ENCODE measurements around the gene USP17L26. TPM values are rescaled to one million over a fixed set of nuclear protein-coding genes. Genes with fewer than 3 reads are reported as not detected.
A peak's percentile ranks its signal among the peaks of the same experiment; 100 is the strongest.
"Not testable (repeated sequence)": the region's sequence is repeated elsewhere in the genome, so short reads cannot be mapped to it uniquely, and the experiment has no call there.

USP17L26 gene
- total RNA-seq, 1 donor from 2014 or later = not detected

GRCh38 chr4:9381012-9381534, 46.6 kb downstream of the USP17L26 start:
- not testable (repeated sequence) for H3K36me3 ChIP-seq (ENCODE audit: control insufficient read depth, insufficient read depth, low read length); H3K27me3 ChIP-seq (ENCODE audit: control insufficient read depth, insufficient read depth, low read length); DNase-seq (ENCODE audit: low read depth)
- peak overlapping the region; percentile 48 for H3K4me3 ChIP-seq (ENCODE audit: low read depth, low read length)
- TF ChIP-seq, protein P1, sequence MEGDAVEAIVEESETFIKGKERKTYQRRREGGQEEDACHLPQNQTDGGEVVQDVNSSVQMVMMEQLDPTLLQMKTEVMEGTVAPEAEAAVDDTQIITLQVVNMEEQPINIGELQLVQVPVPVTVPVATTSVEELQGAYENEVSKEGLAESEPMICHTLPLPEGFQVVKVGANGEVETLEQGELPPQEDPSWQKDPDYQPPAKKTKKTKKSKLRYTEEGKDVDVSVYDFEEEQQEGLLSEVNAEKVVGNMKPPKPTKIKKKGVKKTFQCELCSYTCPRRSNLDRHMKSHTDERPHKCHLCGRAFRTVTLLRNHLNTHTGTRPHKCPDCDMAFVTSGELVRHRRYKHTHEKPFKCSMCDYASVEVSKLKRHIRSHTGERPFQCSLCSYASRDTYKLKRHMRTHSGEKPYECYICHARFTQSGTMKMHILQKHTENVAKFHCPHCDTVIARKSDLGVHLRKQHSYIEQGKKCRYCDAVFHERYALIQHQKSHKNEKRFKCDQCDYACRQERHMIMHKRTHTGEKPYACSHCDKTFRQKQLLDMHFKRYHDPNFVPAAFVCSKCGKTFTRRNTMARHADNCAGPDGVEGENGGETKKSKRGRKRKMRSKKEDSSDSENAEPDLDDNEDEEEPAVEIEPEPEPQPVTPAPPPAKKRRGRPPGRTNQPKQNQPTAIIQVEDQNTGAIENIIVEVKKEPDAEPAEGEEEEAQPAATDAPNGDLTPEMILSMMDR (IDR thresholded peaks at IDR 0.05; ENCODE audit: insufficient read depth, low read length, poor library complexity, severe bottlenecking) = peak; percentile 27

- TF ChIP-seq, protein P1 (IDR thresholded peaks at IDR 0.05; ENCODE audit: insufficient read depth, low read length, poor library complexity, severe bottlenecking) = no peak
- no peaks in the 10 kb centered on the region for H3K27me3 ChIP-seq (ENCODE audit: control insufficient read depth, insufficient read depth, low read length)
- H3K4me3 ChIP-seq (ENCODE audit: low read depth, low read length) = no peak overlapping the region
- no peaks in the 10 kb centered on the region for H3K36me3 ChIP-seq (ENCODE audit: control insufficient read depth, insufficient read depth, low read length)
- DNase-seq (ENCODE audit: low read depth) = peak; percentile 2
These were observed 49.7 kb downstream of the USP17L26 start for GRCh38 chr4:9384126-9384525.

Other genes starting within 250 kb of the USP17L26 start
- not detected in 2 replicates for gene FAM90A26, start 164.2 kb upstream of the USP17L26 start, total RNA-seq
- gene USP17L10, start 124.0 kb upstream of the USP17L26 start, total RNA-seq = not detected in 2 replicates
- not detected in 2 replicates for gene USP17L11, start 119.3 kb upstream of the USP17L26 start, total RNA-seq
- gene USP17L12, start 114.5 kb upstream of the USP17L26 start, total RNA-seq = not detected in 2 replicates
- not detected in 2 replicates for gene USP17L13, start 109.8 kb upstream of the USP17L26 start, total RNA-seq
- gene USP17L15, start 100.3 kb upstream of the USP17L26 start, total RNA-seq = not detected in 2 replicates
- not detected in 2 replicates for gene USP17L17, start 90.8 kb upstream of the USP17L26 start, total RNA-seq
- not detected in 2 replicates for gene USP17L18, start 86.0 kb upstream of the USP17L26 start, total RNA-seq
- gene USP17L19, start 81.3 kb upstream of the USP17L26 start, total RNA-seq = not detected in 2 replicates
- not detected in 2 replicates for gene USP17L20, start 76.5 kb upstream of the USP17L26 start, total RNA-seq
- gene USP17L21, start 71.8 kb upstream of the USP17L26 start, total RNA-seq = not detected in 2 replicates
- not detected in 2 replicates for gene USP17L22, start 67.0 kb upstream of the USP17L26 start, total RNA-seq
- gene USP17L24, start 9.5 kb upstream of the USP17L26 start, total RNA-seq = not detected in 2 replicates
- gene USP17L25, start 4.7 kb upstream of the USP17L26 start, total RNA-seq = not detected in 2 replicates
- gene USP17L5, start 4.7 kb downstream of the USP17L26 start, total RNA-seq = not detected in 2 replicates
- not detected in 2 replicates for gene USP17L27, start 9.5 kb downstream of the USP17L26 start, total RNA-seq
- gene USP17L28, start 14.2 kb downstream of the USP17L26 start, total RNA-seq = not detected in 2 replicates
- not detected in 2 replicates for gene USP17L29, start 19.0 kb downstream of the USP17L26 start, total RNA-seq
- not detected in 2 replicates for gene USP17L30, start 28.5 kb downstream of the USP17L26 start, total RNA-seq
- gene DEFB131A, start 109.8 kb downstream of the USP17L26 start, total RNA-seq = not detected in 2 replicates